WTC11 (cell line): ENCODE measurements around the gene AKR1E2. TPM values are rescaled to one million over a fixed set of nuclear protein-coding genes. Genes with fewer than 3 reads are reported as not detected.

Experiments
- ATAC-seq: fragments of 200-7000 bp; cut with Tn5 transposase; 2 replicates; pipeline ENCODE4 v1.10.0; 2021; ENCODE audit warnings: mild to moderate bottlenecking, moderate library complexity
- CTCF ChIA-PET: fragments of 300-600 bp; sonication (Branson Sonifier 250); formaldehyde crosslinking; loops from one replicate; lab custom pipeline; 2021; ENCODE audit warnings: antibody characterized with exemption; lab: Charles Lee
- POLR2A ChIA-PET: fragments of 350-600 bp; sonication (Branson Sonifier 250); formaldehyde crosslinking; loops from one replicate; lab custom pipeline; 2021; ENCODE audit warnings: antibody characterized with exemption; lab: Charles Lee
- DNase-seq: peaks from one replicate; pipeline ENCODE4 v3.0.0; 2021; ENCODE audit warnings: low spot score
- H3K27ac Mint-ChIP-seq: 2 replicates; pipeline ENCODE4 v1.8.0; 2021; ENCODE audit warnings: mixed read lengths
- H3K27me3 Mint-ChIP-seq: 2 replicates; pipeline ENCODE4 v1.8.0; 2021; ENCODE audit warnings: low read depth, mild to moderate bottlenecking, moderate library complexity, mixed read lengths
- H3K36me3 Mint-ChIP-seq: 2 replicates; pipeline ENCODE4 v1.8.0; 2021; ENCODE audit warnings: mixed read lengths
- H3K4me1 Mint-ChIP-seq: 2 replicates; pipeline ENCODE4 v1.8.0; 2022; ENCODE audit warnings: mixed read lengths
- H3K4me3 Mint-ChIP-seq: 2 replicates; pipeline ENCODE4 v1.8.0; 2021; ENCODE audit warnings: mild to moderate bottlenecking, moderate library complexity, mixed read lengths
- H3K9me3 Mint-ChIP-seq: 2 replicates; pipeline ENCODE4 v1.8.0; 2021; ENCODE audit warnings: mixed read lengths
- AFF4 ChIP-seq: sonication (generic); formaldehyde crosslinking; IDR thresholded peaks from 2 replicates; pipeline ENCODE4 v1.8.1; 2023; ENCODE audit warnings: mild to moderate bottlenecking, missing genetic modification reagents, borderline replicate concordance
- ATF1 ChIP-seq: sonication (generic); formaldehyde crosslinking; IDR thresholded peaks from 2 replicates; pipeline ENCODE4 v1.8.1; 2023; ENCODE audit warnings: mild to moderate bottlenecking, moderate library complexity, missing genetic modification reagents
- CREM ChIP-seq: sonication (generic); formaldehyde crosslinking; IDR thresholded peaks from 2 replicates; pipeline ENCODE4 v1.8.1; 2022; ENCODE audit warnings: mild to moderate bottlenecking, missing genetic modification reagents, moderate library complexity
- EMX1 ChIP-seq: fragments of 250-450 bp; sonication (Bioruptor Pico); IDR thresholded peaks from 2 replicates; pipeline ENCODE4 v1.8.0; 2021; ENCODE audit warnings: mild to moderate bottlenecking
- ESRRA ChIP-seq: sonication (generic); formaldehyde crosslinking; IDR thresholded peaks from 2 replicates; pipeline ENCODE4 v1.8.1; 2022; ENCODE audit warnings: mild to moderate bottlenecking, missing genetic modification reagents, borderline replicate concordance
- ETV6 ChIP-seq: sonication (generic); formaldehyde crosslinking; IDR thresholded peaks from 2 replicates; pipeline ENCODE4 v1.8.1; 2022; ENCODE audit warnings: mild to moderate bottlenecking, missing genetic modification reagents
- FOXP4 ChIP-seq: sonication (generic); formaldehyde crosslinking; IDR thresholded peaks from 2 replicates; pipeline ENCODE4 v1.8.0; 2022; ENCODE audit warnings: mild to moderate bottlenecking, missing genetic modification reagents
- IRF2 ChIP-seq: sonication (generic); formaldehyde crosslinking; IDR thresholded peaks from 2 replicates; pipeline ENCODE4 v1.8.0; 2022; ENCODE audit warnings: low read depth, missing genetic modification reagents, borderline replicate concordance
- JAZF1 ChIP-seq: fragments of 250-450 bp; sonication (Bioruptor Pico); IDR thresholded peaks from 2 replicates; pipeline ENCODE4 v1.9.0; 2021; ENCODE audit warnings: moderate library complexity, mild to moderate bottlenecking, inconsistent platforms
- JUN ChIP-seq: sonication (generic); formaldehyde crosslinking; IDR thresholded peaks from 2 replicates; pipeline ENCODE4 v1.8.0; 2023; ENCODE audit warnings: mild to moderate bottlenecking, missing genetic modification reagents
- PRRX2 ChIP-seq: fragments of 250-450 bp; sonication (Bioruptor Pico); IDR thresholded peaks from 2 replicates; pipeline ENCODE4 v1.8.0; 2021; ENCODE audit warnings: mild to moderate bottlenecking
- SMAD4 ChIP-seq: sonication (generic); formaldehyde crosslinking; IDR thresholded peaks from 2 replicates; pipeline ENCODE4 v1.8.0; 2022; ENCODE audit warnings: mild to moderate bottlenecking, missing genetic modification reagents
- ZBTB43 ChIP-seq: sonication (generic); formaldehyde crosslinking; IDR thresholded peaks from 2 replicates; pipeline ENCODE4 v1.8.1; 2023; ENCODE audit warnings: mild to moderate bottlenecking, missing genetic modification reagents
- ZNF219 ChIP-seq: sonication (generic); formaldehyde crosslinking; IDR thresholded peaks from 2 replicates; pipeline ENCODE4 v1.8.0; 2023; ENCODE audit warnings: missing genetic modification reagents, mild to moderate bottlenecking, borderline replicate concordance
- ZNF317 ChIP-seq: sonication (generic); formaldehyde crosslinking; IDR thresholded peaks from 2 replicates; pipeline ENCODE4 v1.8.1; 2023; ENCODE audit warnings: low read depth, mild to moderate bottlenecking, moderate library complexity, missing genetic modification reagents, borderline replicate concordance
- ZNF396 ChIP-seq: fragments of 250-450 bp; sonication (Bioruptor Pico); IDR thresholded peaks from 2 replicates; pipeline ENCODE4 v1.8.0; 2021; ENCODE audit warnings: mild to moderate bottlenecking, moderate library complexity, borderline replicate concordance
- ZNF416 ChIP-seq: fragments of 250-450 bp; sonication (Bioruptor Pico); IDR thresholded peaks from 2 replicates; pipeline ENCODE4 v1.9.0; 2021; ENCODE audit warnings: mild to moderate bottlenecking, inconsistent platforms
- ZNF423 ChIP-seq: fragments of 250-450 bp; sonication (Bioruptor Pico); IDR thresholded peaks from 2 replicates; pipeline ENCODE4 v2.1.2; 2022; ENCODE audit warnings: mild to moderate bottlenecking, moderate library complexity
- ZNF512 ChIP-seq: sonication (generic); formaldehyde crosslinking; IDR thresholded peaks from 2 replicates; pipeline ENCODE4 v1.8.1; 2022; ENCODE audit warnings: missing genetic modification reagents, borderline replicate concordance
- ZNF532 ChIP-seq: fragments of 250-450 bp; sonication (Bioruptor Pico); IDR thresholded peaks from 2 replicates; pipeline ENCODE4 v1.9.0; 2021; ENCODE audit warnings: mild to moderate bottlenecking, borderline replicate concordance
- ZSCAN18 ChIP-seq: fragments of 250-450 bp; sonication (Bioruptor Pico); IDR thresholded peaks from 2 replicates; pipeline ENCODE4 v2.1.2; 2022; ENCODE audit warnings: mild to moderate bottlenecking, moderate library complexity
- total RNA-seq: library from RNA; stranded (reverse); gene quantifications from 3 replicates; pipeline ENCODE4 v1.2.3, GENCODE V29; 2021

AKR1E2 gene
- total RNA-seq, 1 experiment from 2014 or later = 1.7 TPM

GRCh38 chr10:4820804-4821401 lies 5.1 kb upstream of the AKR1E2 start (continued):
- TF ChIP-seq ESRRA (CRISPR knock-in tag) (no peak), FOXP4 (CRISPR knock-in tag) (no peak), JAZF1 (CRISPR knock-in tag) (no peak), ZNF512 (CRISPR knock-in tag) (no peak), ETV6 (CRISPR knock-in tag) (no peak), ZNF416 (no peak), ZBTB43 (CRISPR knock-in tag) (no peak), AFF4 (CRISPR knock-in tag) (no peak), IRF2 (CRISPR knock-in tag) (no peak), CREM (no peak), ZNF396 (CRISPR knock-in tag) (no peak)

- DNase-seq (no peak), ATAC-seq (no peak)
- H3K4me1 Mint-ChIP-seq = peaks cover 6% of the 10 kb centered on the region
- 0 out of 2 replicates have a peak, but pooled peaks cover 2% of the 10 kb centered on the region for H3K36me3 Mint-ChIP-seq
- ChIA-PET POLR2A (no interaction called here), CTCF (no interaction called here)
- peaks cover 5% of the 10 kb centered on the region for H3K9me3 Mint-ChIP-seq
- H3K27me3 Mint-ChIP-seq = peaks cover 34% of the 10 kb centered on the region
- H3K27ac Mint-ChIP-seq = no peak overlapping the region
- no peak overlapping the region for H3K4me3 Mint-ChIP-seq
- TF ChIP-seq ZNF219 (CRISPR knock-in tag) (no peak), CREM (no peak), ZNF532 (CRISPR knock-in tag) (no peak), PRRX2 (CRISPR knock-in tag) (no peak), ATF1 (CRISPR knock-in tag) (no peak), JUN (CRISPR knock-in tag) (no peak), SMAD4 (CRISPR knock-in tag) (no peak), ZSCAN18 (CRISPR knock-in tag) (no peak), ZNF423 (CRISPR knock-in tag) (no peak), EMX1 (CRISPR knock-in tag) (no peak), ZNF317 (CRISPR knock-in tag) (no peak)
Observed at GRCh38 chr10:4822208-4822607, 3.8 kb upstream of the AKR1E2 start.
